Measurements from ENCODE around the gene HOXB6. TPM values are rescaled to one million over a fixed set of nuclear protein-coding genes. Genes with fewer than 3 reads are reported as not detected.
A peak's percentile ranks its signal among the peaks of the same experiment; 100 is the strongest.

Gene HOXB6
- total RNA-seq, 1 experiment from 2014 or later = 64.8 TPM

- ChIA-PET POLR2A (no interaction called here), RAD21 (ENCODE audit: low non-redundant PET in 1 of 2, low total read pairs in 2 of 2, uncharacterized antibody in 2 of 2, unreplicated experiment in 2 of 2) (interaction anchor here (0.6 to 1.3 kb wide), 5 partner anchors 92 to 570 kb away, joined by 3 to 5 read pairs (median 3); no protein-coding TSS in a partner anchor), CTCF (interaction anchor here (1.0 to 2.2 kb wide), 4 partner anchors 20 to 330 kb away, joined by 5 to 9 read pairs (median 5); no protein-coding TSS in a partner anchor)
- Histone ChIP-seq H3K4me2 (ENCODE audit: low read length) (no peak within 1 kb of the TSS), H2AFZ (ENCODE audit: low read depth, low read length, poor library complexity, severe bottlenecking) (no peak within 1 kb of the TSS), H3K9me2 (ENCODE audit: insufficient read depth) (no peaks in the 10 kb centered on the region), H3K27ac (ENCODE audit: low read depth, low read length) (no peak within 1 kb of the TSS), H3K4me3 (replicated peaks in 1 of 2; ENCODE audit: low read depth in 1 of 2, low read length in 2 of 2) (no peak within 1 kb of the TSS), H3K9me3 (ENCODE audit: control insufficient read depth in 1 of 2, insufficient read depth in 1 of 2, low read depth in 1 of 2, low read length in 2 of 2) (no peaks in the 10 kb centered on the region), H3K27me3 (ENCODE audit: insufficient read depth, low read length) (no peaks in the 10 kb centered on the region), H4K20me1 (ENCODE audit: insufficient read depth) (no peaks in the 10 kb centered on the region), H3K36me3 (ENCODE audit: control insufficient read depth in 1 of 2, insufficient read depth in 2 of 2, low read length in 2 of 2) (peaks cover 23 to 30% of the 10 kb centered on the region in 2 experiments; a peak in 3 of 4 replicates), H3K79me2 (ENCODE audit: insufficient read depth, low read length) (peaks cover 65% of the 10 kb centered on the region), H3K9ac (ENCODE audit: low read length) (no peak within 1 kb of the TSS), H3K4me1 (ENCODE audit: control insufficient read depth in 1 of 2, insufficient read depth in 2 of 2, low read length in 2 of 2) (peaks cover 0 to 14% of the 10 kb centered on the region in 2 experiments; a peak in 2 of 4 replicates)
- intact Hi-C loops (cut with micrococcal nuclease) = no loop called here
- DNase-seq (ENCODE audit: low read depth, low spot score) (no peak), ATAC-seq (peak; percentile 3; the same call in 1 of the 2 replicates)
- no TSS peak for BruUV-seq (replicated peaks)
- TF ChIP-seq SP1 (IDR thresholded peaks at IDR 0.05; ENCODE audit: low read depth) (no peak), CEBPB (IDR thresholded peaks at IDR 0.05; ENCODE audit: low read depth) (no peak), POLR2AphosphoS5 (IDR thresholded peaks at IDR 0.05; ENCODE audit: low read depth, low read length) (no peak), CTCF (IDR thresholded peaks at IDR 0.05 in 2 of 3, conservative IDR thresholded peaks at IDR 0.05 in 1 of 3; ENCODE audit: borderline replicate concordance in 1 of 3, insufficient read depth in 1 of 3, low read depth in 2 of 3, low read length in 2 of 3) (no peak), RAD21 (IDR thresholded peaks at IDR 0.05; ENCODE audit: low read depth) (no peak), CBX3 (IDR thresholded peaks at IDR 0.05; ENCODE audit: low read depth) (no peak), ZNF274 (IDR thresholded peaks at IDR 0.05; ENCODE audit: low read depth, low read length) (no peak), ATF3 (IDR thresholded peaks at IDR 0.05) (no peak), EZH2phosphoT487 (IDR thresholded peaks at IDR 0.05; ENCODE audit: borderline replicate concordance) (no peak)
Measured at GRCh38 chr17:48593126-48593829, 11.5 kb downstream of the HOXB6 start, which contains the start of gene HOXB5. HOXB5 (minus strand) TSS chr17:48593779; CDS start chr17:48593682, 97 bp downstream.
